Measurements from ENCODE around the gene CTNND2.

Gene CTNND2

DNA sequence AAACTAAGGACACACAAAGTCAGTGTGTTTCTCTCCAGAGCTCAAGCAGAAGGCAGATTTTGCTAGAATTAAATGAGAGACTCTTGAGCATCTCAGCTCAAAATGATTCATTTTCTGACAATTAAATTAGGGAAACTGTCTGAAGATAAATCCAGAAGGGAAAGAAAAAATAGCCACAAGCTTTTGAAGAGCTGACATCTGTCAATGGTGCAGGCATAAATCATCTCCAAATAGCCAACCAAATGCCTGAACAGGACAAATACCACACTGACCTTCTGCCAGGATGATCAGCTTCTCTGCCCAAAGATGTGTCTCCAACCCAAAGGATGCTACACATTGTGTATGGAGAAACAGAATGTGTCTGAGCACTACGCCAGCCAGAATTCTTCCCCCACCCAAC, 199.3 kb downstream of the CTNND2 start:
- H3K4me3 ChIP-seq (ENCODE audit: low read depth, low read length), result no peak overlapping the region
- H3K9me3 ChIP-seq (ENCODE audit: control insufficient read depth, insufficient read depth, low read depth, low read length), result no peaks in the 10 kb centered on the region
- no peak overlapping the region for H3K27ac ChIP-seq (ENCODE audit: extremely low read depth, low read depth, low read length)
- no peaks in the 10 kb centered on the region for H3K4me1 ChIP-seq (ENCODE audit: control insufficient read depth, insufficient read depth, low read length)
- no peaks in the 10 kb centered on the region for H3K36me3 ChIP-seq (ENCODE audit: control insufficient read depth in 2 of 2, insufficient read depth in 1 of 2, low read length in 2 of 2)
- ChIA-PET CTCF (interaction anchor here (0.6 kb wide), 1 partner anchor 344 kb away, joined by 3 read pairs; no protein-coding TSS in a partner anchor), POLR2A (no interaction called here)
- TF ChIP-seq, protein P1, sequence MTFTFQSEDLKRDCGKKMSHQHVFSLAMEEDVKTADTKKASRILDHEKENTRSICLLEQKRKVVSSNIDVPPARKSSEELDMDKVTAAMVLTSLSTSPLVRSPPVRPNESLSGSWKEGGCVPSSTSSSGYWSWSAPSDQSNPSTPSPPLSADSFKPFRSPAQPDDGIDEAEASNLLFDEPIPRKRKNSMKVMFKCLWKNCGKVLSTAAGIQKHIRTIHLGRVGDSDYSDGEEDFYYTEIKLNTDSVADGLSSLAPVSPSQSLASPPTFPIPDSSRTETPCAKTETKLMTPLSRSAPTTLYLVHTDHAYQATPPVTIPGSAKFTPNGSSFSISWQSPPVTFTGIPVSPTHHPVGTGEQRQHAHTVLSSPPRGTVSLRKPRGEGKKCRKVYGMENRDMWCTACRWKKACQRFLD (tag by site-specific recombination; IDR thresholded peaks at IDR 0.05), result no peak
- no peak for TF ChIP-seq ZFP69B (tag by site-specific recombination; IDR thresholded peaks at IDR 0.05)
- TF ChIP-seq ZNF843 (tag by site-specific recombination; IDR thresholded peaks at IDR 0.05), result no peak
- no peak for TF ChIP-seq KLF9 (tag by site-specific recombination; IDR thresholded peaks at IDR 0.05; ENCODE audit: low read depth)
- no peak for TF ChIP-seq ZXDB (tag by site-specific recombination; IDR thresholded peaks at IDR 0.05)
- no peak for TF ChIP-seq ZNF48 (tag by site-specific recombination; IDR thresholded peaks at IDR 0.05)
- TF ChIP-seq, protein P2, sequence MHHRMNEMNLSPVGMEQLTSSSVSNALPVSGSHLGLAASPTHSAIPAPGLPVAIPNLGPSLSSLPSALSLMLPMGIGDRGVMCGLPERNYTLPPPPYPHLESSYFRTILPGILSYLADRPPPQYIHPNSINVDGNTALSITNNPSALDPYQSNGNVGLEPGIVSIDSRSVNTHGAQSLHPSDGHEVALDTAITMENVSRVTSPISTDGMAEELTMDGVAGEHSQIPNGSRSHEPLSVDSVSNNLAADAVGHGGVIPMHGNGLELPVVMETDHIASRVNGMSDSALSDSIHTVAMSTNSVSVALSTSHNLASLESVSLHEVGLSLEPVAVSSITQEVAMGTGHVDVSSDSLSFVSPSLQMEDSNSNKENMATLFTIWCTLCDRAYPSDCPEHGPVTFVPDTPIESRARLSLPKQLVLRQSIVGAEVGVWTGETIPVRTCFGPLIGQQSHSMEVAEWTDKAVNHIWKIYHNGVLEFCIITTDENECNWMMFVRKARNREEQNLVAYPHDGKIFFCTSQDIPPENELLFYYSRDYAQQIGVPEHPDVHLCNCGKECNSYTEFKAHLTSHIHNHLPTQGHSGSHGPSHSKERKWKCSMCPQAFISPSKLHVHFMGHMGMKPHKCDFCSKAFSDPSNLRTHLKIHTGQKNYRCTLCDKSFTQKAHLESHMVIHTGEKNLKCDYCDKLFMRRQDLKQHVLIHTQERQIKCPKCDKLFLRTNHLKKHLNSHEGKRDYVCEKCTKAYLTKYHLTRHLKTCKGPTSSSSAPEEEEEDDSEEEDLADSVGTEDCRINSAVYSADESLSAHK (tag by site-specific recombination; IDR thresholded peaks at IDR 0.05), result no peak
- no peak for TF ChIP-seq ZFP3 (tag by site-specific recombination; IDR thresholded peaks at IDR 0.05; ENCODE audit: low read depth)
- TF ChIP-seq ZNF23 (tag by site-specific recombination; IDR thresholded peaks at IDR 0.05; ENCODE audit: borderline replicate concordance), result no peak
- no peak for TF ChIP-seq ZSCAN30 (tag by site-specific recombination; IDR thresholded peaks at IDR 0.05)
- no peak for TF ChIP-seq ZNF223 (tag by site-specific recombination; IDR thresholded peaks at IDR 0.05)
- TF ChIP-seq ZNF791 (tag by site-specific recombination; IDR thresholded peaks at IDR 0.05), result no peak
- no peak for TF ChIP-seq ZNF513 (tag by site-specific recombination; IDR thresholded peaks at IDR 0.05)
- no peak for TF ChIP-seq ZNF768 (tag by site-specific recombination; IDR thresholded peaks at IDR 0.05)
- no peak for TF ChIP-seq ZNF670 (tag by site-specific recombination; IDR thresholded peaks at IDR 0.05; ENCODE audit: low read depth)
- no peak for TF ChIP-seq ZNF776 (tag by site-specific recombination; IDR thresholded peaks at IDR 0.05; ENCODE audit: borderline replicate concordance)
- no peak for TF ChIP-seq ZBTB21 (tag by site-specific recombination; IDR thresholded peaks at IDR 0.05)
- TF ChIP-seq ZNF311 (tag by site-specific recombination; IDR thresholded peaks at IDR 0.05; ENCODE audit: borderline replicate concordance), result no peak

GRCh38 chr5:11700391-11700790, 203.9 kb downstream of the CTNND2 start:
- no peaks in the 10 kb centered on the region for H3K36me3 ChIP-seq (ENCODE audit: control insufficient read depth in 2 of 2, insufficient read depth in 1 of 2, low read length in 2 of 2)
- POLR2A ChIA-PET, result no interaction called here
- TF ChIP-seq ZNF169 (tag by site-specific recombination; IDR thresholded peaks at IDR 0.05), result no peak
- no peak for TF ChIP-seq ZNF624 (tag by site-specific recombination; IDR thresholded peaks at IDR 0.05)
- TF ChIP-seq ZNF416 (tag by site-specific recombination; IDR thresholded peaks at IDR 0.05), result no peak
- TF ChIP-seq, protein P3, sequence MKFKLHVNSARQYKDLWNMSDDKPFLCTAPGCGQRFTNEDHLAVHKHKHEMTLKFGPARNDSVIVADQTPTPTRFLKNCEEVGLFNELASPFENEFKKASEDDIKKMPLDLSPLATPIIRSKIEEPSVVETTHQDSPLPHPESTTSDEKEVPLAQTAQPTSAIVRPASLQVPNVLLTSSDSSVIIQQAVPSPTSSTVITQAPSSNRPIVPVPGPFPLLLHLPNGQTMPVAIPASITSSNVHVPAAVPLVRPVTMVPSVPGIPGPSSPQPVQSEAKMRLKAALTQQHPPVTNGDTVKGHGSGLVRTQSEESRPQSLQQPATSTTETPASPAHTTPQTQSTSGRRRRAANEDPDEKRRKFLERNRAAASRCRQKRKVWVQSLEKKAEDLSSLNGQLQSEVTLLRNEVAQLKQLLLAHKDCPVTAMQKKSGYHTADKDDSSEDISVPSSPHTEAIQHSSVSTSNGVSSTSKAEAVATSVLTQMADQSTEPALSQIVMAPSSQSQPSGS (tag by site-specific recombination; IDR thresholded peaks at IDR 0.05; ENCODE audit: low read depth), result no peak
- TF ChIP-seq ZNF530 (tag by site-specific recombination; IDR thresholded peaks at IDR 0.05; ENCODE audit: low read depth), result no peak
- TF ChIP-seq ZNF571 (tag by site-specific recombination; IDR thresholded peaks at IDR 0.05), result no peak
- no peak for TF ChIP-seq MEIS1 (CRISPR knock-in tag; IDR thresholded peaks at IDR 0.05; ENCODE audit: borderline replicate concordance)
- TF ChIP-seq, protein P4, sequence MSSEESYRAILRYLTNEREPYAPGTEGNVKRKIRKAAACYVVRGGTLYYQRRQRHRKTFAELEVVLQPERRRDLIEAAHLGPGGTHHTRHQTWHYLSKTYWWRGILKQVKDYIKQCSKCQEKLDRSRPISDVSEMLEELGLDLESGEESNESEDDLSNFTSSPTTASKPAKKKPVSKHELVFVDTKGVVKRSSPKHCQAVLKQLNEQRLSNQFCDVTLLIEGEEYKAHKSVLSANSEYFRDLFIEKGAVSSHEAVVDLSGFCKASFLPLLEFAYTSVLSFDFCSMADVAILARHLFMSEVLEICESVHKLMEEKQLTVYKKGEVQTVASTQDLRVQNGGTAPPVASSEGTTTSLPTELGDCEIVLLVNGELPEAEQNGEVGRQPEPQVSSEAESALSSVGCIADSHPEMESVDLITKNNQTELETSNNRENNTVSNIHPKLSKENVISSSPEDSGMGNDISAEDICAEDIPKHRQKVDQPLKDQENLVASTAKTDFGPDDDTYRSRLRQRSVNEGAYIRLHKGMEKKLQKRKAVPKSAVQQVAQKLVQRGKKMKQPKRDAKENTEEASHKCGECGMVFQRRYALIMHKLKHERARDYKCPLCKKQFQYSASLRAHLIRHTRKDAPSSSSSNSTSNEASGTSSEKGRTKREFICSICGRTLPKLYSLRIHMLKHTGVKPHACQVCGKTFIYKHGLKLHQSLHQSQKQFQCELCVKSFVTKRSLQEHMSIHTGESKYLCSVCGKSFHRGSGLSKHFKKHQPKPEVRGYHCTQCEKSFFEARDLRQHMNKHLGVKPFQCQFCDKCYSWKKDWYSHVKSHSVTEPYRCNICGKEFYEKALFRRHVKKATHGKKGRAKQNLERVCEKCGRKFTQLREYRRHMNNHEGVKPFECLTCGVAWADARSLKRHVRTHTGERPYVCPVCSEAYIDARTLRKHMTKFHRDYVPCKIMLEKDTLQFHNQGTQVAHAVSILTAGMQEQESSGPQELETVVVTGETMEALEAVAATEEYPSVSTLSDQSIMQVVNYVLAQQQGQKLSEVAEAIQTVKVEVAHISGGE (tag by site-specific recombination; conservative IDR thresholded peaks at IDR 0.05; ENCODE audit: low read depth), result no peak
- TF ChIP-seq ZNF423 (tag by site-specific recombination; IDR thresholded peaks at IDR 0.05), result no peak
- no peak for TF ChIP-seq ZEB2 (tag by site-specific recombination; IDR thresholded peaks at IDR 0.05)
- TF ChIP-seq ZNF239 (tag by site-specific recombination; IDR thresholded peaks at IDR 0.05), result no peak

More at GRCh38 chr5:11700391-11700790, 203.9 kb downstream of the CTNND2 start:
- Histone ChIP-seq H3K4me3 (ENCODE audit: low read depth, low read length) (no peak overlapping the region), H3K9me3 (ENCODE audit: control insufficient read depth, insufficient read depth, low read depth, low read length) (no peaks in the 10 kb centered on the region), H3K4me1 (ENCODE audit: control insufficient read depth, insufficient read depth, low read length) (no peaks in the 10 kb centered on the region), H3K27ac (ENCODE audit: extremely low read depth, low read depth, low read length) (no peak overlapping the region)
- CTCF ChIA-PET, result no interaction called here
